Astrocyte (in vitro differentiated cells and primary cell): Measurements from ENCODE around the gene METTL21A. TPM values are rescaled to one million over a fixed set of nuclear protein-coding genes. Genes with fewer than 3 reads are reported as not detected.
A peak's percentile ranks its signal among the peaks of the same experiment; 100 is the strongest.

ENCODE experiments used
- DNase-seq: peaks from one replicate; pipeline ENCODE4 v3.0.0-alpha.2; 2010; ENCODE audit warnings: low read depth
- FAIRE-seq: peaks from 2 replicates; lab custom pipeline; 2011; peaks lifted over from hg19 to GRCh38; lab: Jason Lieb, UNC
- H2AFZ ChIP-seq: 2 replicates; pipeline ENCODE4 v1.6.0; 2012; ENCODE audit warnings: low read depth, low read length, inconsistent platforms
- H3K27ac ChIP-seq: 2 replicates; pipeline ENCODE4 v1.5.1; 2011; ENCODE audit warnings: low read depth, low read length, inconsistent platforms
- H3K27me3 ChIP-seq: 2 replicates; pipeline ENCODE4 v1.6.0; 2011; ENCODE audit warnings: low read length, inconsistent platforms; ENCODE audit not compliant: insufficient read depth
- H3K36me3 ChIP-seq: 2 replicates; pipeline ENCODE4 v1.5.1; 2011; ENCODE audit warnings: low read length, inconsistent platforms; ENCODE audit not compliant: insufficient read depth
- H3K4me1 ChIP-seq: 2 replicates; pipeline ENCODE4 v1.5.1; 2011; ENCODE audit warnings: low read length, inconsistent platforms; ENCODE audit not compliant: insufficient read depth
- H3K4me2 ChIP-seq: 2 replicates; pipeline ENCODE4 v1.6.0; 2012; ENCODE audit warnings: low read length, inconsistent platforms
- H3K4me3 ChIP-seq: 2 replicates; pipeline ENCODE4 v1.5.1; 2011; ENCODE audit warnings: low read depth, mild to moderate bottlenecking, low read length, inconsistent platforms; ENCODE audit not compliant: insufficient read depth
- H3K79me2 ChIP-seq: 2 replicates; pipeline ENCODE4 v1.6.0; 2012; ENCODE audit warnings: mild to moderate bottlenecking, low read length, inconsistent platforms; ENCODE audit not compliant: insufficient read depth
- H3K9ac ChIP-seq: 2 replicates; pipeline ENCODE4 v1.6.0; 2012; ENCODE audit warnings: mild to moderate bottlenecking, low read length, inconsistent platforms
- H3K9me3 ChIP-seq: 2 replicates; pipeline ENCODE4 v1.5.1; 2012; ENCODE audit warnings: low read depth, mild to moderate bottlenecking, low read length, inconsistent platforms; ENCODE audit not compliant: insufficient read depth
- H4K20me1 ChIP-seq: 2 replicates; pipeline ENCODE4 v1.6.0; 2012; ENCODE audit warnings: low read length, inconsistent platforms; ENCODE audit not compliant: insufficient read depth
- H3K27ac Mint-ChIP-seq: one replicate; pipeline ENCODE4 v1.8.0; 2021; ENCODE audit warnings: mild to moderate bottlenecking, mixed read lengths; ENCODE audit not compliant: unreplicated experiment
- H3K27me3 Mint-ChIP-seq: one replicate; pipeline ENCODE4 v1.8.0; 2021; ENCODE audit warnings: low read depth, mixed read lengths; ENCODE audit not compliant: unreplicated experiment
- H3K36me3 Mint-ChIP-seq: one replicate; pipeline ENCODE4 v1.8.0; 2021; ENCODE audit warnings: low read depth, mixed read lengths; ENCODE audit not compliant: unreplicated experiment
- H3K4me1 Mint-ChIP-seq: one replicate; pipeline ENCODE4 v1.8.0; 2021; ENCODE audit warnings: low read depth, mixed read lengths; ENCODE audit not compliant: unreplicated experiment
- H3K4me3 Mint-ChIP-seq: one replicate; pipeline ENCODE4 v1.8.0; 2021; ENCODE audit warnings: mild to moderate bottlenecking, moderate library complexity, mixed read lengths; ENCODE audit not compliant: unreplicated experiment
- H3K9me3 Mint-ChIP-seq: one replicate; pipeline ENCODE4 v1.8.0; 2021; ENCODE audit warnings: mild to moderate bottlenecking, mixed read lengths; ENCODE audit not compliant: unreplicated experiment
- EZH2 ChIP-seq: IDR thresholded peaks from 2 replicates; pipeline ENCODE4 v1.6.1; 2012; ENCODE audit warnings: mild to moderate bottlenecking, low read length, inconsistent platforms; ENCODE audit not compliant: insufficient read depth
- total RNA-seq: library from RNA; stranded (reverse); gene quantifications from 2 replicates; pipeline ENCODE4 v1.2.1, GENCODE V29; 2021
- TF ChIP-seq, protein P1 (sequence below): IDR thresholded peaks from 2 replicates; pipeline ENCODE4 v1.5.1; 2011; ENCODE audit warnings: low read depth, mild to moderate bottlenecking, inconsistent platforms, low read length, moderate library complexity; ENCODE audit not compliant: insufficient read depth

METTL21A gene
- total RNA-seq, 1 donor from 2014 or later = 16.1 TPM

DNA sequence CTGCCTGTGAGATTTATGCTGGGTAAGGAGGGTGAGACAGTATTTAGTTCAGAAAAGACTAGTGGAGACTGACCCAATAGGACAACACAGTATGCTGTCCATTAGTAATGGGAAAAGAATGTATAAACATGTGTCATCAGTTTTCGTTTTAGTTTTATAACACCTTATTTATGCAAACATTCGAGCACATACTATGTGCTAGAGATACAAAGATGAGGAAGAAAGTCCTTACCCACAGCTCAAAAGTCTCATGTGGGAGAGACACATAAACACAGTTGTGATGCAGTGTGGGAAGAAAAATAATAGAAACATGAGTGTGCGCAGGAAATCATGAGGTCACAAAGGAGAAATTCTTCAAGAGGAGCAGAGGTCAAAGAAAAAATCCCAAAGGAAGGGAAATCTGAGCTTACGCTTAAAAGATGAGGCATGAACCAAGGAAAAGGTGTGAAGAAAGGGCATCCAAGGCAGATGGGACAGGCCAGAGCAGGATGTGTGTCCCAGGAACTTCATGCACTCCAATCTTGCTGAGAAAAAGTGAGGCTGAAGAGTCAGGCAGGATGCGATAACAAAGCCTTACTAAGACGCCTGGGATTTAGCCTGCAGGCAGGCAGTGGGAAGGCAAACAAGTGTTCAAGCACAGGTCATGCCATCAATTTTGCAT, 8.1 kb downstream of the METTL21A start:
- no peaks in the 10 kb centered on the region for H3K9me3 Mint-ChIP-seq
- peak overlapping the region; percentile 2 for H3K4me3 Mint-ChIP-seq
- Histone ChIP-seq H2AFZ (no peak overlapping the region), H3K27ac (peak overlapping the region; percentile 97), H3K4me3 (peak overlapping the region; percentile 30), H3K27me3 (no peaks in the 10 kb centered on the region), H3K4me2 (peak overlapping the region; percentile 74), H3K9me3 (no peaks in the 10 kb centered on the region), H4K20me1 (no peaks in the 10 kb centered on the region), H3K4me1 (peaks cover 21% of the 10 kb centered on the region), H3K79me2 (no peaks in the 10 kb centered on the region), H3K36me3 (peaks cover 2% of the 10 kb centered on the region), H3K9ac (peak overlapping the region; percentile 82)
- peaks cover 7% of the 10 kb centered on the region for H3K36me3 Mint-ChIP-seq
- H3K4me1 Mint-ChIP-seq = peaks cover 16% of the 10 kb centered on the region
- FAIRE-seq (peak; percentile 93), DNase-seq (peak; percentile 90)
- TF ChIP-seq, protein P1, sequence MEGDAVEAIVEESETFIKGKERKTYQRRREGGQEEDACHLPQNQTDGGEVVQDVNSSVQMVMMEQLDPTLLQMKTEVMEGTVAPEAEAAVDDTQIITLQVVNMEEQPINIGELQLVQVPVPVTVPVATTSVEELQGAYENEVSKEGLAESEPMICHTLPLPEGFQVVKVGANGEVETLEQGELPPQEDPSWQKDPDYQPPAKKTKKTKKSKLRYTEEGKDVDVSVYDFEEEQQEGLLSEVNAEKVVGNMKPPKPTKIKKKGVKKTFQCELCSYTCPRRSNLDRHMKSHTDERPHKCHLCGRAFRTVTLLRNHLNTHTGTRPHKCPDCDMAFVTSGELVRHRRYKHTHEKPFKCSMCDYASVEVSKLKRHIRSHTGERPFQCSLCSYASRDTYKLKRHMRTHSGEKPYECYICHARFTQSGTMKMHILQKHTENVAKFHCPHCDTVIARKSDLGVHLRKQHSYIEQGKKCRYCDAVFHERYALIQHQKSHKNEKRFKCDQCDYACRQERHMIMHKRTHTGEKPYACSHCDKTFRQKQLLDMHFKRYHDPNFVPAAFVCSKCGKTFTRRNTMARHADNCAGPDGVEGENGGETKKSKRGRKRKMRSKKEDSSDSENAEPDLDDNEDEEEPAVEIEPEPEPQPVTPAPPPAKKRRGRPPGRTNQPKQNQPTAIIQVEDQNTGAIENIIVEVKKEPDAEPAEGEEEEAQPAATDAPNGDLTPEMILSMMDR = no peak
- TF ChIP-seq EZH2 = no peak
- H3K27me3 Mint-ChIP-seq = no peaks in the 10 kb centered on the region
- H3K27ac Mint-ChIP-seq = peak overlapping the region; percentile 75

DNA sequence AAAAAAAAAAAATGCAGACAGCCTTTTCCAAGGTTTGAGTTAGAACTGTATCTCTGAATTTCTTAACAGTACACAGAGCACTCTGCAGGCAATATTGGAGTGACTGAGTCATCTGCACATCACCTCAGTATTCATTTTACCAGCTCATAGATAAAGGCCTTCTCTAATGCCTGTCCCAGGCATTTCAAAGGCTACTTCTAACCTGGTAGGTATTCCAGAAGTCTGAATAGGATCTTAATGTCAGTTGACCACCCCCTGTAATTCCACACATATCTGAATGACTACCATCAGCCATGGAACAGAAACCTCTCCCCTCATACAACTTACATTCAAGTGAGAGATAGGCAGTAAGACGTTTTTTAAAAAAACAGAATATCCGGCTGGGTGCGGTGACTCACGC, 9.0 kb downstream of the METTL21A start:
- Histone ChIP-seq H3K36me3 (peaks cover 2% of the 10 kb centered on the region), H3K4me1 (peaks cover 21% of the 10 kb centered on the region), H3K9me3 (no peaks in the 10 kb centered on the region), H3K9ac (peak overlapping the region; percentile 82), H3K27ac (peak overlapping the region; percentile 97), H3K4me3 (no peak overlapping the region), H4K20me1 (no peaks in the 10 kb centered on the region), H3K4me2 (peak overlapping the region; percentile 74), H2AFZ (no peak overlapping the region), H3K79me2 (no peaks in the 10 kb centered on the region), H3K27me3 (no peaks in the 10 kb centered on the region)
- DNase-seq (peak; percentile 53), FAIRE-seq (no peak)
- no peaks in the 10 kb centered on the region for H3K9me3 Mint-ChIP-seq
- no peak for TF ChIP-seq EZH2
- TF ChIP-seq, protein P1 = no peak
- peaks cover 7% of the 10 kb centered on the region for H3K36me3 Mint-ChIP-seq
- peaks cover 16% of the 10 kb centered on the region for H3K4me1 Mint-ChIP-seq
- H3K4me3 Mint-ChIP-seq = no peak overlapping the region
- no peaks in the 10 kb centered on the region for H3K27me3 Mint-ChIP-seq
- peak overlapping the region; percentile 75 for H3K27ac Mint-ChIP-seq

DNA sequence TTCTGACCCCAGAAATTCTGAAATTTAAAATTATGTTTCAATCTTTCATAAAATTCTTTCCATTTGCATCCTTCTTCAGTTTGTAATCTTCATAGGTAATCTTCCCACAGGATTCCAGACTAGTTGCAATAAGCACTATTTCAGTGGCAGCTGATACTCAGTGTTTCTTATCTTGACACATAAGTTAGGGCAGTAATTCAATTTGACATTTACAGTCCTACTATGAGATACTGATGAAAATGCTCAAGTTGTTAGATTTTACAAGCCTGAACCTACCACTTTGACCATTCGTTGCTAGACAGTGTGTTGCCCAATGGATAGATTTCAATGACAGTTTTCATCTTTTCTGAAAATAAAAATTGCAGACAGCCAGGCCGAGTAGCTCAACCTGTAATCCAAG, 10.4 kb downstream of the METTL21A start:
- Histone ChIP-seq H2AFZ (no peak overlapping the region), H3K9me3 (no peaks in the 10 kb centered on the region), H3K79me2 (no peaks in the 10 kb centered on the region), H3K27me3 (no peaks in the 10 kb centered on the region), H4K20me1 (no peaks in the 10 kb centered on the region), H3K9ac (no peak overlapping the region), H3K4me2 (no peak overlapping the region), H3K4me3 (no peak overlapping the region), H3K4me1 (peaks cover 21% of the 10 kb centered on the region), H3K27ac (no peak overlapping the region), H3K36me3 (peaks cover 2% of the 10 kb centered on the region)
- FAIRE-seq = no peak
- TF ChIP-seq, protein P1 = no peak
- TF ChIP-seq EZH2 = no peak
- no peaks in the 10 kb centered on the region for H3K27me3 Mint-ChIP-seq
- no peak overlapping the region for H3K4me3 Mint-ChIP-seq
- H3K36me3 Mint-ChIP-seq = peaks cover 7% of the 10 kb centered on the region
- H3K27ac Mint-ChIP-seq = peak overlapping the region; percentile 18
- no peak for DNase-seq
- H3K4me1 Mint-ChIP-seq = peaks cover 16% of the 10 kb centered on the region
- H3K9me3 Mint-ChIP-seq = no peaks in the 10 kb centered on the region
